Muscle layer of duodenum (tissue), 2 donors: ENCODE data around the gene POGZ.

Experiments used
- H3K27ac ChIP-seq: one replicate; pipeline ENCODE4 v1.7.0; 2013; ENCODE audit warnings: mild to moderate bottlenecking, low read length
- H3K27me3 ChIP-seq: one replicate; pipeline ENCODE4 v1.7.0; 2013; ENCODE audit warnings: low read depth, mild to moderate bottlenecking, control low read depth, low read length
- H3K36me3 ChIP-seq, 2 donors: one replicate each; pipeline ENCODE4 v1.7.0; 2013; ENCODE audit warnings: low read length in 2 of 2, control low read depth in 1 of 2, mild to moderate bottlenecking in 1 of 2; ENCODE audit not compliant: insufficient read depth in 2 of 2, control insufficient read depth in 1 of 2
- H3K4me1 ChIP-seq, 2 donors: one replicate each; pipeline ENCODE4 v1.7.0; 2013; ENCODE audit warnings: low read length in 2 of 2, mild to moderate bottlenecking in 2 of 2, control low read depth in 1 of 2, moderate library complexity in 1 of 2; ENCODE audit not compliant: insufficient read depth in 2 of 2, control insufficient read depth in 1 of 2
- H3K4me3 ChIP-seq, 2 donors: one replicate each; pipeline ENCODE4 v1.7.0; 2013; ENCODE audit warnings: low read length in 2 of 2, low read depth in 1 of 2, mild to moderate bottlenecking in 1 of 2
- H3K9me3 ChIP-seq, 2 donors: one replicate each; pipeline ENCODE4 v1.7.0; 2013; ENCODE audit warnings: low read length in 2 of 2, control low read depth in 1 of 2, mild to moderate bottlenecking in 1 of 2; ENCODE audit not compliant: control insufficient read depth in 1 of 2
- donor health status: healthy.

The POGZ gene

GRCh38 chr1:151495316-151495715 is 36.0 kb upstream of the POGZ start:
- Histone ChIP-seq H3K9me3 (no peaks in the 10 kb centered on the region), H3K27me3 (no peaks in the 10 kb centered on the region), H3K4me3 (no peak overlapping the region), H3K27ac (no peak overlapping the region), H3K4me1 (peaks cover 0 to 4% of the 10 kb centered on the region in 2 donors), H3K36me3 (no peaks in the 10 kb centered on the region)

- Histone ChIP-seq H3K4me3 (no peak overlapping the region), H3K9me3 (no peaks in the 10 kb centered on the region), H3K4me1 (peaks cover 0 to 4% of the 10 kb centered on the region in 2 donors), H3K27me3 (no peaks in the 10 kb centered on the region), H3K36me3 (no peaks in the 10 kb centered on the region), H3K27ac (peak overlapping the region; percentile 8)
These were observed 35.5 kb upstream of the POGZ start for GRCh38 chr1:151494741-151495281.

- Histone ChIP-seq H3K27ac (no peak overlapping the region), H3K4me1 (peaks cover 0 to 4% of the 10 kb centered on the region in 2 donors), H3K27me3 (no peaks in the 10 kb centered on the region), H3K36me3 (no peaks in the 10 kb centered on the region), H3K9me3 (no peaks in the 10 kb centered on the region), H3K4me3 (no peak overlapping the region)
These were observed 33.7 kb upstream of the POGZ start for GRCh38 chr1:151493042-151493441.

DNA sequence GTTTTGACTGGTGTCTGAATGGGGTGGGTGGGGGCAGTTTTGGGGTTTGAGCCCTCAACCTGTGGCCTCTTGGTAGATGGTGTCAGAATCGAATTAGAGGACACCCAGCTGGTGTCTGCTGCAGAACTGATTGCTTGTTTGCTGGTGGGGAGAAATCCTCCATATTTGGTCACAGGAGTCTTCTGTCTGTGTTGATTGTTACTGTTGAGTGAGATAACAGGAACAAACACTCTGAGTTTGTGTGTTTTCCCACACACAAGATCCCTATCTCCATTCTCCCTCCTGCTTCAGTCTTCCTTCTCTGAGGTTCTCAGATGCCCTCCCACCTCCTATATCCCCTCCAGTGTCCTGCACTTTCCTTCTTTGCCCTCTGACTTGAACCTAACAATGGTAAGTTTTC is 32.8 kb upstream of the POGZ start:
- Histone ChIP-seq H3K4me3 (no peak overlapping the region), H3K36me3 (no peaks in the 10 kb centered on the region), H3K27me3 (no peaks in the 10 kb centered on the region), H3K4me1 (peaks cover 0 to 4% of the 10 kb centered on the region in 2 donors), H3K27ac (no peak overlapping the region), H3K9me3 (no peaks in the 10 kb centered on the region)

DNA sequence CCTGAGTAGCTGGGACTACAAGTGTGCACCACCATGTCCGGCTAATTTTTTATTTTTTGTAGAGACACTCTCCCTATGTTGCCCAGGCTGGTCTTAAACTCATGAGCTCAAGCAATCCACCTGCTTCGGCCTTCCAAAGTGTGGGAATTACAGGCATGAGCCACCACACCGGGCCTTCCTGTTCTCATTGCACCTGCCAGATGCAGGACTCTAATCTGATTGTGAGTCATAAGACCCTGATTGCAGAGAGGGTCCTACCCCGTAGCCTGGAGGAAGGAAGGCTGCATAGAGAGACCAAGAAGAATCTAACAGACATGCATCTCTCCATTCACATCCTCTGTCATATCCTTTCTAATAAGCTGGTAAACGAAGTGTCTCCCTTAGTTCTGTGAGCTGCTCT is 32.3 kb upstream of the POGZ start:
- Histone ChIP-seq H3K9me3 (no peaks in the 10 kb centered on the region), H3K36me3 (no peaks in the 10 kb centered on the region), H3K27ac (no peak overlapping the region), H3K4me1 (peaks cover 0 to 4% of the 10 kb centered on the region in 2 donors), H3K4me3 (no peak overlapping the region), H3K27me3 (no peaks in the 10 kb centered on the region)

DNA sequence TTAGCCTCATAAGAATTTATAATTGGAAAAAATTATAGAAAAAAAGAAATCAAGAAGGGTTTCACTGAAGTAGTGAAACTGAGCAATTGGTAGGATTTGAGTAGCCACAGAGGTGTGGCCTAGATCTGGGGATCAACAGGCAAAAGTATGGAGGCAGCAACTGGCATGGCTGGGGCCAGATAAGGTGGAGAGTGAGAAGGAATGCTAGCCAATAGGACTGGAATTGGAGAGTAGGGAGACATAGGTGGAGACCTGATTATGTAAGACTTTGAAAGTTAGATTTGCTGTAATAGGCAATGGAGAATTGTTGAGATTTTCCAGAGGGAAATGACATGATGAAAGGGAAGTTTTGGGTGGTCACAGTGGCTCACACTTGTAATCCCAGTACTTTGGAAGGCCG is 27.3 kb upstream of the POGZ start:
- Histone ChIP-seq H3K4me3 (no peak overlapping the region), H3K27me3 (no peaks in the 10 kb centered on the region), H3K27ac (no peak overlapping the region), H3K4me1 (no peaks in the 10 kb centered on the region), H3K36me3 (no peaks in the 10 kb centered on the region), H3K9me3 (peaks cover 0 to 6% of the 10 kb centered on the region in 2 donors)

GRCh38 chr1:151485685-151486255 is 26.5 kb upstream of the POGZ start:
- Histone ChIP-seq H3K27ac (no peak overlapping the region), H3K9me3 (peaks cover 0 to 6% of the 10 kb centered on the region in 2 donors), H3K36me3 (no peaks in the 10 kb centered on the region), H3K4me1 (no peaks in the 10 kb centered on the region), H3K4me3 (no peak overlapping the region), H3K27me3 (no peaks in the 10 kb centered on the region)

DNA sequence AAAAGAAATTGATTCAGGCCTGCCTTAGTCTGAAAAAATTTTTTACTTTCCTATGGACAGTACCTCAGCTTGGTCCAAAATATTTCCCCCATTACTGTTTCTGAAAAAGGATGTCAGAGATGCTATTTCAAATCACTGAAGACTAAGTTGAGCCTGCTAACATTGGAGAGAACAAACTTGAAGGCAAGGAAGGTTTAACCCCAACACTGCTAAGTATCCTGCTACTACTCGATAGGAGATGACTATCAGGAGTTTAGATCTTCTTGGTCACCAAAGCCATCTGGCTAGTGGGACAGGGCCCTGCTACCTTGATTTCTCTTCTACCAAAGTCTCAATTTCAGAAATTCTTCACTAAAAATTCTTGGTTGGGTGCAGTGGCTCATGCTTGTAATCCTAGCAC is 22.7 kb upstream of the POGZ start:
- Histone ChIP-seq H3K36me3 (no peaks in the 10 kb centered on the region), H3K27me3 (no peaks in the 10 kb centered on the region), H3K4me1 (no peaks in the 10 kb centered on the region), H3K4me3 (no peak overlapping the region), H3K9me3 (peaks cover 0 to 6% of the 10 kb centered on the region in 2 donors), H3K27ac (no peak overlapping the region)

DNA sequence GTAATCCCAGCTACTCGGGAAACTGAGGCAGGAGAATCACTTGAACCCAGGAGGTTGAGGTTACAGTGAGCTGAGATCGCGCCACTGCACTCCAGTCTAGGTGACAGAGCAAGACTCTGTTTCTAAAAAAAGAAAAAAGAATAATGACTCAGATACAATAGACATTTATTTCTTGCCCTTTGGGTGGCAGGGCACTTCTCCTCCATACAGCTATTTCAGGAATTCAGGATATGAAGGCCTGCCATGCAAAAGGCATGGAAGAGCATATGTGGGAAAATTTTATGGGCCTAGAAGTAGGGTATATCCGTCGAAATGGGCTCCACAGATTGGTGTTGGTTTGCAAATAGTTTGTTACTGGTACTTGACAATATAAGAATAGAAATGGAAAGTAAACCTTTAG is 20.2 kb upstream of the POGZ start:
- Histone ChIP-seq H3K9me3 (peaks cover 0 to 6% of the 10 kb centered on the region in 2 donors), H3K36me3 (no peaks in the 10 kb centered on the region), H3K27ac (no peak overlapping the region), H3K27me3 (no peaks in the 10 kb centered on the region), H3K4me1 (no peaks in the 10 kb centered on the region), H3K4me3 (no peak overlapping the region)

DNA sequence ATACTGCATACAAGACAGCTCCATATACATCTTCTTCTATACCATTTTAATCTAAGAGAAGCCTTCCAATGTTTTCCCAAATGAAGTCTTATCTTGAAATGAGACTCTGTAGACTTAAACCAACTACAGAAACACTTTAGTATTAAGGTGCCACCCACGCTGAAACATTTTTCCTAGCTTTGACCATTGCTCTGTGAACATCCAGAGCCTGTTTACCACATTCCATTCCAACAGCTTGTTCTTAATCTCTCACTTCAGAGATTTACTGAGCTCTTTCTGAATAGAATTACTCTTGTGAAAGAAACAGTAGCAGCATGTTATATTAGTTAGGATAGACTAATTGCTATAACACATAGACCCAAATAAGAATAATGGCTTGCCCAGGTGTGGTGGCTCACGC is 19.6 kb upstream of the POGZ start:
- H3K9me3 ChIP-seq = peaks cover 0 to 6% of the 10 kb centered on the region in 2 donors
- H3K4me1 ChIP-seq = no peaks in the 10 kb centered on the region
- no peak overlapping the region for H3K27ac ChIP-seq
- H3K4me3 ChIP-seq = no peak overlapping the region
- H3K36me3 ChIP-seq = no peaks in the 10 kb centered on the region
- H3K27me3 ChIP-seq = no peaks in the 10 kb centered on the region

- Histone ChIP-seq H3K9me3 (peaks cover 0 to 6% of the 10 kb centered on the region in 2 donors), H3K4me3 (no peak overlapping the region), H3K4me1 (no peaks in the 10 kb centered on the region), H3K36me3 (no peaks in the 10 kb centered on the region), H3K27me3 (no peaks in the 10 kb centered on the region), H3K27ac (no peak overlapping the region)
These were observed 19.0 kb upstream of the POGZ start for GRCh38 chr1:151478140-151478812.
